Panc1 (cell line): ENCODE data around the gene VTI1A.

ENCODE experiments used
- POLR2AphosphoS5 ChIP-seq: IDR thresholded peaks from 2 replicates; pipeline ENCODE4 v1.6.1; 2012; ENCODE audit warnings: mild to moderate bottlenecking, low read depth, low read length, moderate library complexity
- SIN3A ChIP-seq: IDR thresholded peaks from 2 replicates; pipeline ENCODE4 v1.6.1; 2012; ENCODE audit warnings: low read depth, mild to moderate bottlenecking, low read length, moderate library complexity, borderline replicate concordance; ENCODE audit not compliant: insufficient read depth
- TF ChIP-seq, protein P1 (sequence below): fragments of 450-650 bp; IDR thresholded peaks from 2 replicates; pipeline ENCODE4 v1.5.1; 2017; ENCODE audit warnings: mild to moderate bottlenecking

DNA sequence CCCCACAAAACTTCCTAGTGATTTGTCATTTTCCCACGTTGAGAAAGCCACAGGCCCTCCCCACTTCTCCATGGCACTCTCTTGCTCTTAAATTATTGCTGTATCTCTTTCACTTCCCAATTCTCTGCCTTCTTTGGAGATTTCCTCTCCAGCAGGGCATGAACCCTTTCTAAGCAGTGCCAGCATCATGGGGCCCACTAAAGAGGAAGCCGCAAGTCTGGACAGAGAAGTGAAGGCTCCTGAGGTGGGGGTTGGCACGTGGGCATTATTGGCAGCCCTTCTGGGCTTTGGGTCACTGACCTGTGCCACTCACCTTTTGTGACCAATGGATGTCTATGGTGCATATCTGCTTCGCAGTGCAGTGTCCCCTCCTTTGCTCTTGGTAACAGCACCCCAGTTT, 405.3 kb downstream of the VTI1A start:
- TF ChIP-seq POLR2AphosphoS5 (no peak), SIN3A (no peak)
- TF ChIP-seq, protein P1, sequence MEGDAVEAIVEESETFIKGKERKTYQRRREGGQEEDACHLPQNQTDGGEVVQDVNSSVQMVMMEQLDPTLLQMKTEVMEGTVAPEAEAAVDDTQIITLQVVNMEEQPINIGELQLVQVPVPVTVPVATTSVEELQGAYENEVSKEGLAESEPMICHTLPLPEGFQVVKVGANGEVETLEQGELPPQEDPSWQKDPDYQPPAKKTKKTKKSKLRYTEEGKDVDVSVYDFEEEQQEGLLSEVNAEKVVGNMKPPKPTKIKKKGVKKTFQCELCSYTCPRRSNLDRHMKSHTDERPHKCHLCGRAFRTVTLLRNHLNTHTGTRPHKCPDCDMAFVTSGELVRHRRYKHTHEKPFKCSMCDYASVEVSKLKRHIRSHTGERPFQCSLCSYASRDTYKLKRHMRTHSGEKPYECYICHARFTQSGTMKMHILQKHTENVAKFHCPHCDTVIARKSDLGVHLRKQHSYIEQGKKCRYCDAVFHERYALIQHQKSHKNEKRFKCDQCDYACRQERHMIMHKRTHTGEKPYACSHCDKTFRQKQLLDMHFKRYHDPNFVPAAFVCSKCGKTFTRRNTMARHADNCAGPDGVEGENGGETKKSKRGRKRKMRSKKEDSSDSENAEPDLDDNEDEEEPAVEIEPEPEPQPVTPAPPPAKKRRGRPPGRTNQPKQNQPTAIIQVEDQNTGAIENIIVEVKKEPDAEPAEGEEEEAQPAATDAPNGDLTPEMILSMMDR = no peak
